IPS-20b (cell line): Measurements from ENCODE around the gene ASH1L.
"Not testable (repeated sequence)": the region's sequence is repeated elsewhere in the genome, so short reads cannot be mapped to it uniquely, and the experiment has no call there.

Experiments used
- H3K27ac ChIP-seq: one replicate; pipeline ENCODE4 v1.5.1; 2013; ENCODE audit warnings: low read length
- H3K27me3 ChIP-seq: 2 replicates; pipeline ENCODE4 v1.6.1; 2013; ENCODE audit warnings: mild to moderate bottlenecking, low read length, inconsistent platforms; ENCODE audit not compliant: insufficient read depth
- H3K36me3 ChIP-seq: 2 replicates; pipeline ENCODE4 v1.6.1; 2013; ENCODE audit warnings: low read depth, mild to moderate bottlenecking, inconsistent platforms, low read length, moderate library complexity; ENCODE audit not compliant: insufficient read depth
- H3K4me1 ChIP-seq: 2 replicates; pipeline ENCODE4 v1.6.1; 2013; ENCODE audit warnings: mild to moderate bottlenecking, control low read depth, inconsistent platforms, low read length, moderate library complexity; ENCODE audit not compliant: insufficient read depth
- H3K4me3 ChIP-seq: 2 replicates; pipeline ENCODE4 v1.5.1; 2013; ENCODE audit warnings: mild to moderate bottlenecking, low read length, inconsistent platforms
- H3K9ac ChIP-seq: 2 replicates; pipeline ENCODE4 v1.6.1; 2013; ENCODE audit warnings: low read depth, mild to moderate bottlenecking, inconsistent platforms, low read length, moderate library complexity
- H3K9me3 ChIP-seq: 2 replicates; pipeline ENCODE4 v1.6.1; 2013; ENCODE audit warnings: mild to moderate bottlenecking, low read depth, low read length, inconsistent platforms; ENCODE audit not compliant: insufficient read depth

The ASH1L gene, protein sequence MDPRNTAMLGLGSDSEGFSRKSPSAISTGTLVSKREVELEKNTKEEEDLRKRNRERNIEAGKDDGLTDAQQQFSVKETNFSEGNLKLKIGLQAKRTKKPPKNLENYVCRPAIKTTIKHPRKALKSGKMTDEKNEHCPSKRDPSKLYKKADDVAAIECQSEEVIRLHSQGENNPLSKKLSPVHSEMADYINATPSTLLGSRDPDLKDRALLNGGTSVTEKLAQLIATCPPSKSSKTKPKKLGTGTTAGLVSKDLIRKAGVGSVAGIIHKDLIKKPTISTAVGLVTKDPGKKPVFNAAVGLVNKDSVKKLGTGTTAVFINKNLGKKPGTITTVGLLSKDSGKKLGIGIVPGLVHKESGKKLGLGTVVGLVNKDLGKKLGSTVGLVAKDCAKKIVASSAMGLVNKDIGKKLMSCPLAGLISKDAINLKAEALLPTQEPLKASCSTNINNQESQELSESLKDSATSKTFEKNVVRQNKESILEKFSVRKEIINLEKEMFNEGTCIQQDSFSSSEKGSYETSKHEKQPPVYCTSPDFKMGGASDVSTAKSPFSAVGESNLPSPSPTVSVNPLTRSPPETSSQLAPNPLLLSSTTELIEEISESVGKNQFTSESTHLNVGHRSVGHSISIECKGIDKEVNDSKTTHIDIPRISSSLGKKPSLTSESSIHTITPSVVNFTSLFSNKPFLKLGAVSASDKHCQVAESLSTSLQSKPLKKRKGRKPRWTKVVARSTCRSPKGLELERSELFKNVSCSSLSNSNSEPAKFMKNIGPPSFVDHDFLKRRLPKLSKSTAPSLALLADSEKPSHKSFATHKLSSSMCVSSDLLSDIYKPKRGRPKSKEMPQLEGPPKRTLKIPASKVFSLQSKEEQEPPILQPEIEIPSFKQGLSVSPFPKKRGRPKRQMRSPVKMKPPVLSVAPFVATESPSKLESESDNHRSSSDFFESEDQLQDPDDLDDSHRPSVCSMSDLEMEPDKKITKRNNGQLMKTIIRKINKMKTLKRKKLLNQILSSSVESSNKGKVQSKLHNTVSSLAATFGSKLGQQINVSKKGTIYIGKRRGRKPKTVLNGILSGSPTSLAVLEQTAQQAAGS (N-terminal part only)

DNA sequence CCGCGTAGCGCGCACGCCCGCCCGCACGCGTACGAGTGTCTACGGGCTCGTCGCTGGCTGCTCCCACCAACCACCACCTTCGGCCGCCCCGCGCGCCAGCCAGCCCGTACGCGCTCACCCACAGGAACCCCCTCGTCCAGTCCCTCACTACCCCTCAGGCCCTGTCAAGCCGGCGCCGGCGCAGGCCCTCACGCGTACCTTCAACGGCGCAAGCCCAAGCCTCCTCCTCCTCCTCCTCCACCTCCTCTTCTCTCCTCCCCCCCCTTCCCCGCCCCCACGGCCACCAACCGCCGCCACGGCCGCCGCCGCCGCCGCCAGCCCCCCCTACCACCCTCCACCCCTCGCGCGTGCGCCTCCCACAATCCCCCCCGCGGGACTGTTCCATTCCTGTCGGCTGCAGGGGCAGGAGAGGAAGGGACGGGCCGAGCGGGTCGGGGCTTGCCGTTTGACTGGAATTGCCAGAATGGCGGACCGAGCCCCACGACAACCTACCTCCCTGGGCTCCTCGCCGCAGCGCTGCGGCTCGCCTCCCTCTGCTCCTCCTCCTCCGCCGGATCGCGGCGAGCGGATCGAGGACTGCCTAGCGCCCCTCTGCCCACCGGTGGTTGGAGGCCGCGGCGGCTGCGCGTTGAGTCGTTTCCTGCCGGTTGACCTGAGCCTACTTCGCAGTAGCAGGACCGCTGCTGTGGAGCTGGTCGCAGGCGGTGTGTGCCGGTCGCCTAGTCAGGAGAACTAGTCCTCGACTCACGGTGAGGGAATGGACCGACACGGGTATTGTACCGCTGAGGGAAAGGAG is at the start of gene ASH1L:
TSS of gene ASH1L (minus strand) at position 223 of the 796 bp plus-strand sequence. CDS start 41,284 bp downstream, outside the sequence.
- Histone ChIP-seq H3K36me3 (peaks cover 8% of the 10 kb centered on the region; the same call in 1 of the 2 replicates), H3K9ac (peak within 1 kb of the TSS; percentile 98), H3K27me3 (no peaks in the 10 kb centered on the region), H3K4me1 (peaks cover 4% of the 10 kb centered on the region; the same call in 1 of the 2 replicates), H3K4me3 (peak within 1 kb of the TSS; percentile 86), H3K27ac (peak within 1 kb of the TSS; percentile 93), H3K9me3 (no peaks in the 10 kb centered on the region)

GRCh38 chr1:155610257-155610647 is 47.6 kb upstream of the ASH1L start:
- not testable (repeated sequence) for H3K9ac ChIP-seq

GRCh38 chr1:155609515-155610256 is 47.1 kb upstream of the ASH1L start, which contains the start of gene MSTO1:
MSTO1 (plus strand) TSS chr1:155610218; CDS start chr1:155610249, 31 bp downstream.
- H3K9me3 ChIP-seq, result no peaks in the 10 kb centered on the region
- H3K27me3 ChIP-seq, result no peaks in the 10 kb centered on the region
- H3K9ac ChIP-seq, result peak within 1 kb of the TSS; percentile 84; the same call in 1 of the 2 replicates
- H3K36me3 ChIP-seq, result peaks cover 16% of the 10 kb centered on the region
- peak within 1 kb of the TSS; percentile 77 for H3K4me3 ChIP-seq
- H3K27ac ChIP-seq, result no peak within 1 kb of the TSS
- H3K4me1 ChIP-seq, result no peaks in the 10 kb centered on the region

More at GRCh38 chr1:155610257-155610647, 47.6 kb upstream of the ASH1L start:
- H3K4me1 ChIP-seq, H3K27me3 ChIP-seq, H3K9me3 ChIP-seq, H3K27ac ChIP-seq: not testable (repeated sequence)
- peaks cover 18% of the 10 kb centered on the region for H3K36me3 ChIP-seq
- H3K4me3 ChIP-seq, result peak overlapping the region; percentile 77; the same call in 1 of the 2 replicates

DNA sequence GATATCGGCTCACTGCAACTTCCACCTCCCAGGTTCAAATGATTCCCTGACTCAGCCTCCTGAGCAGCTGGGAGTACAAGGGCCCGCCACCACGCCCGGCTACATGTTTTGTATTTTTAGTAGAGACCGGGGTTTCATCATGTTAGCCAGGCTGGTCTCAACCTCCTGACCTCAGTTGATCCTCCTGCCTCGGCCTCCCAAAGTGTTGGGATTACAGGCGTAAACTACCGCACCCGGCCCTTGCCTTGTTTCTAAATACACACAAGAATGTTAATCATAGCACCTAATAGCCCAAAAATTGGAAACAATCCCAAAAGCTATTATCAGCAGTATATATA is 46.3 kb upstream of the ASH1L start:
- Histone ChIP-seq H3K36me3 (peaks cover 14% of the 10 kb centered on the region), H3K4me1 (no peaks in the 10 kb centered on the region), H3K9ac (no peak overlapping the region), H3K27ac (no peak overlapping the region), H3K27me3 (no peaks in the 10 kb centered on the region), H3K9me3 (no peaks in the 10 kb centered on the region), H3K4me3 (no peak overlapping the region)

DNA sequence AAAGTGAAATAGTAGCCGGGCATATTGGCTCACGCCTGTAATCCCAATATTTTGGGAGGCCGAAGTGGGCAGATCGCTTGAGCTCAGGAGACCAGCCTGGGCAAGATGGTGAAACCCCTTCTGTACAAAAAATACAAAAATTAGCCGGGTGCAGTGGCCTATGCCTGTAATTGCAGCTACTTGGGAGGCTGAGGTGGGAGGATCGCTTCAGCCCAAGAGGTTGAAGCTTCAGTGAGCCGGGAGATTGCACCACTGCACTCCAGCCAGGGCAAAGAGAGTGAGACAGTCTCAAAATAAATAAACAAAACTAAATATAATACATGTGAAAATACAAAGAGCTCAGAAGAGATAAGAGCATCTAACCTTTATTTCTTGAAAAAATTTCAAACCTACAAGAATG is 45.1 kb upstream of the ASH1L start:
- H3K27me3 ChIP-seq, result no peaks in the 10 kb centered on the region
- H3K4me1 ChIP-seq, result no peaks in the 10 kb centered on the region
- peaks cover 8% of the 10 kb centered on the region for H3K36me3 ChIP-seq
- no peak overlapping the region for H3K4me3 ChIP-seq
- no peak overlapping the region for H3K27ac ChIP-seq
- no peak overlapping the region for H3K9ac ChIP-seq
- H3K9me3 ChIP-seq, result no peaks in the 10 kb centered on the region

GRCh38 chr1:155599828-155600572 is 37.4 kb upstream of the ASH1L start:
- not testable (repeated sequence) for H3K27ac ChIP-seq, H3K4me3 ChIP-seq, H3K36me3 ChIP-seq, H3K4me1 ChIP-seq, H3K27me3 ChIP-seq, H3K9me3 ChIP-seq
- H3K9ac ChIP-seq, result 0 out of 2 replicates have a peak overlapping the region, but pooled peaks have one; percentile 32

DNA sequence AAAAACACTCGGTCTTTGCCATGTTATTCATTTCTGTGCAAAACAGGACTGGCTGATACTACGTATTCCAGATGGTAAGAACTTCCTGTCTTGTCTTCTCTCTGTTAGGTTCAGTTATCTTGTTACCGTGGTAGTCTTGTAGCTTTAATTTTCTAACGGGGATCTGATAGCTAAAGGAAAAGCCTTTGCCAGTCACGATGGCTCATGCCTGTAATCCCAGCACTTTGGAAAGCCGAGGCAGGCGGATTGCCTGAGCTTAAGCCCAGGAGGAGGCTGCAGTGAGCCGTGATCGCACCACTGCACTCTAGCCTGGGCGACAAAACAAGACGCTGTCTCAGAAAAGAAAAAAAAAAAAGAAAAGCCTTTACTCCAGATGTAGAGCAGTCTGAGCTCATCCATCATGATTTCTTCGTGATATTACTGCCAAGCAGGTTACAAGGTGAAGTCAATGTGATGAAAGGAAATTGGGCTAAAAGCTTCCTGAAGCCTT is 36.3 kb upstream of the ASH1L start:
- Histone ChIP-seq H3K27me3 (no peaks in the 10 kb centered on the region), H3K27ac (no peak overlapping the region), H3K9ac (peak overlapping the region; percentile 0; the same call in 1 of the 2 replicates), H3K36me3 (no peaks in the 10 kb centered on the region), H3K9me3 (no peaks in the 10 kb centered on the region), H3K4me3 (peak overlapping the region; percentile 56; the same call in 1 of the 2 replicates), H3K4me1 (peaks cover 6% of the 10 kb centered on the region)

- Histone ChIP-seq H3K9ac (no peak overlapping the region), H3K9me3 (no peaks in the 10 kb centered on the region), H3K4me3 (no peak overlapping the region), H3K36me3 (no peaks in the 10 kb centered on the region), H3K4me1 (peaks cover 6% of the 10 kb centered on the region), H3K27ac (no peak overlapping the region), H3K27me3 (no peaks in the 10 kb centered on the region)
Observed at GRCh38 chr1:155596864-155597263, 34.3 kb upstream of the ASH1L start.

- H3K9me3 ChIP-seq, H3K36me3 ChIP-seq, H3K4me1 ChIP-seq, H3K9ac ChIP-seq, H3K27me3 ChIP-seq, H3K27ac ChIP-seq, H3K4me3 ChIP-seq: not testable (repeated sequence)
Observed at GRCh38 chr1:155595877-155596474, 33.4 kb upstream of the ASH1L start.

DNA sequence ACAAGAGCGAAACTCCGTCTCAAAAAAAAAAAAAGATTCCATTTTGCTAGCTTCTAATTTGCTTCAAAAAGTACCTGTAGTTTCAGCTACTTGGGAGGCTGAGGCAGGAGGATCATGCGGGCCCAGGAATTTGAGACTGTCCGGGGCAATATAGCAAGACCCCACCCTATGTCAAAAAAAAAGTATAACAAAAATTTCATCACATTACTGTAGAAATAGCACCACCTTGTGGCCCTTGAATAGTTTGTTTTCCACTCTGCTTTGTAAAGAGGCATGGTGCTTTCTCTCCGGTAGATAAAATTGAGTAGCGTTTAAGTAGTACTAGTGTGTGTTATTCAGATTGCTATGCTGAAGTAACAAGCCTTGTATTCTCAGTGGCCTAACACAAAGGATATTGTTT is 29.2 kb upstream of the ASH1L start:
- Histone ChIP-seq H3K27me3 (no peaks in the 10 kb centered on the region), H3K9ac (no peak overlapping the region), H3K27ac (no peak overlapping the region), H3K4me3 (no peak overlapping the region), H3K4me1 (no peaks in the 10 kb centered on the region), H3K9me3 (no peaks in the 10 kb centered on the region), H3K36me3 (no peaks in the 10 kb centered on the region)
